ENCODE results near the gene CYP21A2.

CYP21A2 gene

GRCh38 chr6:32068867-32069266 lies 30.7 kb downstream of the CYP21A2 start:
- H3K36me3 ChIP-seq (ENCODE audit: control insufficient read depth, insufficient read depth, low read length), result no peaks in the 10 kb centered on the region
- no peak for TF ChIP-seq CTCF (IDR thresholded peaks at IDR 0.05; ENCODE audit: insufficient read depth, low read length, poor library complexity, severe bottlenecking)
- H3K27me3 ChIP-seq (replicated peaks; ENCODE audit: control insufficient read depth, insufficient read depth, low read length), result no peaks in the 10 kb centered on the region; the same call in 1 of the 2 replicates
- H3K4me3 ChIP-seq (replicated peaks; ENCODE audit: low read depth, low read length), result no peak overlapping the region
- DNase-seq (ENCODE audit: extremely low read depth, insufficient read length), result no peak

GRCh38 chr6:32069460-32069859 lies 31.2 kb downstream of the CYP21A2 start:
- DNase-seq (ENCODE audit: extremely low read depth, insufficient read length), result no peak
- no peak for TF ChIP-seq CTCF (IDR thresholded peaks at IDR 0.05; ENCODE audit: insufficient read depth, low read length, poor library complexity, severe bottlenecking)
- no peak overlapping the region for H3K4me3 ChIP-seq (replicated peaks; ENCODE audit: low read depth, low read length)
- no peaks in the 10 kb centered on the region; the same call in 1 of the 2 replicates for H3K27me3 ChIP-seq (replicated peaks; ENCODE audit: control insufficient read depth, insufficient read depth, low read length)
- H3K36me3 ChIP-seq (ENCODE audit: control insufficient read depth, insufficient read depth, low read length), result no peaks in the 10 kb centered on the region

GRCh38 chr6:32069878-32070515 lies 31.8 kb downstream of the CYP21A2 start:
- Histone ChIP-seq H3K36me3 (ENCODE audit: control insufficient read depth, insufficient read depth, low read length) (no peaks in the 10 kb centered on the region), H3K4me3 (replicated peaks; ENCODE audit: low read depth, low read length) (no peak overlapping the region), H3K27me3 (replicated peaks; ENCODE audit: control insufficient read depth, insufficient read depth, low read length) (no peaks in the 10 kb centered on the region; the same call in 1 of the 2 replicates)
- DNase-seq (ENCODE audit: extremely low read depth, insufficient read length), result no peak
- no peak for TF ChIP-seq CTCF (IDR thresholded peaks at IDR 0.05; ENCODE audit: insufficient read depth, low read length, poor library complexity, severe bottlenecking)

GRCh38 chr6:32070814-32071543 lies 32.8 kb downstream of the CYP21A2 start:
- H3K4me3 ChIP-seq (replicated peaks; ENCODE audit: low read depth, low read length), result no peak overlapping the region
- H3K27me3 ChIP-seq (replicated peaks; ENCODE audit: control insufficient read depth, insufficient read depth, low read length), result peaks cover 2% of the 10 kb centered on the region
- TF ChIP-seq CTCF (IDR thresholded peaks at IDR 0.05; ENCODE audit: insufficient read depth, low read length, poor library complexity, severe bottlenecking), result no peak
- no peak for DNase-seq (ENCODE audit: extremely low read depth, insufficient read length)
- no peaks in the 10 kb centered on the region for H3K36me3 ChIP-seq (ENCODE audit: control insufficient read depth, insufficient read depth, low read length)

GRCh38 chr6:32073101-32073500 lies 34.9 kb downstream of the CYP21A2 start:
- DNase-seq (ENCODE audit: extremely low read depth, insufficient read length), result no peak
- Histone ChIP-seq H3K36me3 (ENCODE audit: control insufficient read depth, insufficient read depth, low read length) (no peaks in the 10 kb centered on the region), H3K4me3 (replicated peaks; ENCODE audit: low read depth, low read length) (no peak overlapping the region), H3K27me3 (replicated peaks; ENCODE audit: control insufficient read depth, insufficient read depth, low read length) (peaks cover 2% of the 10 kb centered on the region)
- no peak for TF ChIP-seq CTCF (IDR thresholded peaks at IDR 0.05; ENCODE audit: insufficient read depth, low read length, poor library complexity, severe bottlenecking)
